ENCODE measurements around the gene TAGLN2.

TAGLN2 gene

DNA sequence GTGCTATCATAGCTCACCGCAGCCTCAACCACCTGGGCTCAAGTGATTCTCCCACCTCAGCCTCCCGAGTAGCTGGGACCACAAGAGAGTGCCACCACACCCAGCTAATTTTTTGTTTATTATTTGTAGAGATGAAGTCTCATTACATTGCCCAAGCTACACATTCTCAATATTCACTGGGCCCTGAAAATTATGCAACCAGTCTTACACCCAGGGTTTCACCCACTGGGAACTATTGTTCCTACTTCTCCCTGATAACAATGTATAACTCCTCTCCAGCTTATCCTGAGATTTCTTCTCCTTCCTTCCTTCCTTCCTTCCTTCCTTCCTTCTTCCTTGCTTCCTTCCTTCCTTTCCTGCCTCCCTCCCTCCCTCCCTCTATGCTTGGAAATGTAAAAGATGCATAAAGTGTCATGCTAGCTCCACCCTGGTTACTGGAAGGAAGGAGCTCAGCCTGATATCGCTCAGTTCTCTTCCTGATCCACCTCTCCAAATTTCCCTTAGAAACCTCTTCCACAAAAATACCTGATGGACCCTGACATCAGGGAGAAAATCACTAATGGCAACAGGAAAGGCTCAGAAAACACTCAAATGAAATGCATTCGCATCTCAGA lies 51.7 kb downstream of the TAGLN2 start:
- H3K4me3 ChIP-seq (ENCODE audit: low read depth, low read length) = no peak overlapping the region
- TF ChIP-seq, protein P1, sequence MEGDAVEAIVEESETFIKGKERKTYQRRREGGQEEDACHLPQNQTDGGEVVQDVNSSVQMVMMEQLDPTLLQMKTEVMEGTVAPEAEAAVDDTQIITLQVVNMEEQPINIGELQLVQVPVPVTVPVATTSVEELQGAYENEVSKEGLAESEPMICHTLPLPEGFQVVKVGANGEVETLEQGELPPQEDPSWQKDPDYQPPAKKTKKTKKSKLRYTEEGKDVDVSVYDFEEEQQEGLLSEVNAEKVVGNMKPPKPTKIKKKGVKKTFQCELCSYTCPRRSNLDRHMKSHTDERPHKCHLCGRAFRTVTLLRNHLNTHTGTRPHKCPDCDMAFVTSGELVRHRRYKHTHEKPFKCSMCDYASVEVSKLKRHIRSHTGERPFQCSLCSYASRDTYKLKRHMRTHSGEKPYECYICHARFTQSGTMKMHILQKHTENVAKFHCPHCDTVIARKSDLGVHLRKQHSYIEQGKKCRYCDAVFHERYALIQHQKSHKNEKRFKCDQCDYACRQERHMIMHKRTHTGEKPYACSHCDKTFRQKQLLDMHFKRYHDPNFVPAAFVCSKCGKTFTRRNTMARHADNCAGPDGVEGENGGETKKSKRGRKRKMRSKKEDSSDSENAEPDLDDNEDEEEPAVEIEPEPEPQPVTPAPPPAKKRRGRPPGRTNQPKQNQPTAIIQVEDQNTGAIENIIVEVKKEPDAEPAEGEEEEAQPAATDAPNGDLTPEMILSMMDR (IDR thresholded peaks at IDR 0.05; ENCODE audit: low read depth, low read length) = no peak

DNA sequence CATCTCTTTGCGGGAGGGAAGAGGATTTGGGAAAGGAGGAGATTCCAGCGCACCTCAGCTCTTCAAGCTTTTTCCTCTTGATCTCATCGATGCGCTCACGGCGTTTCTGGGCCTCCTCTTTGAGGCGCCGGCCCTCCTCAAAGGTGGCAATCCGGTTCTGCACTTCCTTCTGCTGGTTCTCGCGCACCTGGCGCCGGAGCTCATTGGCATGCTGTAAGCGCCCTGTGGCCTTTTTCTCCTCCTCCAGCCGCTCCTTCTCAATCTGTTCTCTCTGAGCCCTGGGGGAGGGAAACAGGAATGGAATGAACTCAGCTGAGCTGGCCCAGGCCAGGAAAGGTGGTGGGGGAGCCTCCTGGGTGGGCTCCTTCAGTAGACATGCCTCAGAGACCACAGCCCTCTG lies 52.4 kb downstream of the TAGLN2 start:
- H3K4me3 ChIP-seq (ENCODE audit: low read depth, low read length) = no peak overlapping the region
- TF ChIP-seq, protein P1 (IDR thresholded peaks at IDR 0.05; ENCODE audit: low read depth, low read length) = no peak

DNA sequence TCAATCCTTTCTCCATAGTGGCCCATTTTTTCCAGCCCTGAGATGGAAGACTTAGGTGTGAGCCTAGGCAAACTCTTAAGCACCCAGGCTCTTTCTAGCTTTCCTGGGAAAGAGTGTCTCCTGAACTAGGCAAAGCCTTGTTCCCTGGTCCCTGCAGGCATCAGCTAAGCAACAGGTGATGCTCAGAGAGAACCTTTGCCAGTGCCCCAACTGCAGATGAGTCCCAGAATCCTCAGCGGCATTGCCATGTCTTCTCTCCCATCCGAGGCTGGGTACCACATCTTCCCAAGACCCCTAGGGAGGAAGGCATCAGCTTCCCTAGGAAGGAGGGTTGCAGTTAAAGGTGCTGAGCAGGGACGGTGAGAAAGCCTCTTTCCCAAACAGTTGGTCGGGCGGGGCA lies 54.6 kb downstream of the TAGLN2 start:
- TF ChIP-seq, protein P1 (IDR thresholded peaks at IDR 0.05; ENCODE audit: low read depth, low read length) = no peak
- H3K4me3 ChIP-seq (ENCODE audit: low read depth, low read length) = no peak overlapping the region

DNA sequence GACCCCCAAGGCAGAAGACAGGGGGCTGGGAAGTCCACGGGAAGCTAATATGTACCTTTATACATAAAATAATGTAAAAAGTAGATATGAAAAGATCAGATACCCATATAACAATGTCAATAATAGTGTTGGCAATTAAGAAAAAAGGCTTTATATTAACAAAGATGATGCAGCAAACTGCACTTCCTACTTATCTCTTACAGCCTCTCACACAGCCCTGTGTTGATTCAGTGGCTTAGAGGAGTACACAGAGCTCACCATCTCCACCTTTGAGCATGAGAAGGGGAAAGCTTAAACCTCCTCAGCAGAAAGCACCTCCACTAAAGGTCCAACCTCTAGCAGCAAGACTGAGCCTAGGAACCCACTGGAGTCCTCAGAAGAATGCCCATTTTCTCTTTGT lies 55.7 kb downstream of the TAGLN2 start:
- H3K4me3 ChIP-seq (ENCODE audit: low read depth, low read length) = no peak overlapping the region
- TF ChIP-seq, protein P1 (IDR thresholded peaks at IDR 0.05; ENCODE audit: low read depth, low read length) = no peak

DNA sequence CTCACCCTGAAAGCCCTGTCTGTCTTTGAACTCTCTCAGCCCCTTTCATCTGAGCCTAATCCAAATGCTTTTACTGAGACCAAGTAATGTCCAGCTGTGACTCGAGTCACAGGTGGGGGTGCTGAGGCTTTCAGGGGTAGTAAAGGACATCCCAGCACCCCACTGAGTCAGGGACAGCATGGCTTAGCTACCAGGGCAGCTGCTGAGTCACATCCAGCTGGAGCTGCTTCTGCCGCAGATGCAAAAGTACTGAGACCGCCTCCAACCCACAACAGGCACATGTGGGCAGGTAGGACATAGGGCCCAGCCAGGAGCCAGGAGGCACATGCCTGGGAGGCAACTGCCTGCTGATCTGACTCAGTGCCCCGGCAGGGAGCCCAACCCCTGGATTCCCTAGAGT lies 56.1 kb downstream of the TAGLN2 start:
- TF ChIP-seq, protein P1 (IDR thresholded peaks at IDR 0.05; ENCODE audit: low read depth, low read length) = no peak
- no peak overlapping the region for H3K4me3 ChIP-seq (ENCODE audit: low read depth, low read length)

DNA sequence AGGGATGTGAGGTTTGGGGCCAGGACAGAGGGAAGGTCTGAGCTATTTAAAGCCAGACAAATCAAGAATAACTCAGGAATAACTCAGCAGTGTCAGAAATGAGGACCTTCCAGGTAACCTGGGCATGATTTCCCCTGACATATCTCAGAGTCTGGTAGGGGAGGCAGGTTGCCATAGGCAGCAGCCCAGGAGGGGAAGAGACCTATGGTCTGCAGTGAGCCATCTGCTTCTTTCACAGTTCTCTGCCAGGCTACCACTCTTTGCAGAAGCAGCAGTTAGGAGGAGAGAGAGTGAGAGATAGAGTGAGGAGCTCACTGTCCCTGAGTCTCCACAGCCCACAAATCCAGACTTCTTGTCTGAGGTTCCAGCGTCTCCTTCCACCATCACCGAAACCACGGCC lies 56.5 kb downstream of the TAGLN2 start:
- TF ChIP-seq, protein P1 (IDR thresholded peaks at IDR 0.05; ENCODE audit: low read depth, low read length) = no peak
- H3K4me3 ChIP-seq (ENCODE audit: low read depth, low read length) = no peak overlapping the region

All from WI38 (cell line).